NCI-H345 treated with DMSO at 0.1 percent for 48 hours (cell line): Measurements from ENCODE around the gene DLD.
"Not testable (repeated sequence)": the region's sequence is repeated elsewhere in the genome, so short reads cannot be mapped to it uniquely, and the experiment has no call there.

ENCODE experiments used
- DNase-seq: peaks from one replicate; lab custom pipeline; 2025; ENCODE audit not compliant: unreplicated experiment; lab: John Stamatoyannopoulos, UW

The DLD gene

GRCh38 chr7:107874605-107875446 is 16.2 kb upstream of the DLD start:
- DNase-seq = peak; percentile 54

DNA sequence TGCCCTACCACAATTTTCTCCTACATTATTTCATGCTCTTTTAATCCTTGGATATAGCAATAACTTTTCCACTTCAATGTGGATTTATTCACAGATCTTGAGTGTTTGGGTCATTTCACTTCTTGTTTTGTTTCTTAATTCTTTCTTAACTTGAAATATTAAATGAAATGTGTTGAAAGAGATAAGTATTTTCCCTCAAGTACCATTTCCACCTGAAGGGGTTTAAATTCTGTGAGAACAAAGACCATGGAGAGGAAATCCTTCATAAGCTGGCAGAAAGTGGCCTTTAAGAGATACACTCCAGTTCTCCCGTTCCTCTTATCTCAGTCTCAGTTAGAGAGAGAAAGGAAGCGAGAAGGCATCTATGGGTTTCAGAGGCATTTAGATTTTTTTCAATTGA is 14.1 kb upstream of the DLD start:
- no peak for DNase-seq

DNA sequence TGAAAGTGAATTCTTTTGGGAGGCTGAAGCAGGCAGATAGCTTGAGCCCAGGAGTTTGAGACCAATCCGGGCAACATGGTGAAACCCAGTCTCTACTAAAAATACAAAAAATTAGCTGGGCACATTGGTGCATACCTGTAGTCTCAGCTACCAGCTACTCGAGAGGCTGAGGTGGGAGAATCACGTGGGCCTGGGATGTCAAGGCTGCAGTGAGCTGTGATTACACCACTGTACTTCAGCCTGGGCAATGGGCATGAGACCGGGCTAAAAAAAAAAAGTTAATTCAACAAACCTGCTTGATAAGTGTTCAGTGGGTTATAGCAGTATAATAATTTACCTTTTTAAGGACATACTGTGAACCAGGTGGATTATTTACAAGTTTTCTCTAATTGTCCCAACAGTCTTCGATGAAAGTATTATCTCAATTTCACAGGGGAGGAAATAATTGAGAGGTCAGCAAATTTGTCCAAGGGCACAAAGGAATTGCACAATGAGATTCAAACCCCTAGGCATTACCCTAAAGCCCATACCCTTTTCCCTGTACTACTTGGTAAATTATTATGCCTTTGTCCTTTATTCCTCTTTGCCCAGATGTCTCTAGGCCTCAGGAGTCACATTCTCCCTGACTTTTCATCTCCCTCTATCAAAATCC is 13.1 kb upstream of the DLD start:
- no peak for DNase-seq

DNA sequence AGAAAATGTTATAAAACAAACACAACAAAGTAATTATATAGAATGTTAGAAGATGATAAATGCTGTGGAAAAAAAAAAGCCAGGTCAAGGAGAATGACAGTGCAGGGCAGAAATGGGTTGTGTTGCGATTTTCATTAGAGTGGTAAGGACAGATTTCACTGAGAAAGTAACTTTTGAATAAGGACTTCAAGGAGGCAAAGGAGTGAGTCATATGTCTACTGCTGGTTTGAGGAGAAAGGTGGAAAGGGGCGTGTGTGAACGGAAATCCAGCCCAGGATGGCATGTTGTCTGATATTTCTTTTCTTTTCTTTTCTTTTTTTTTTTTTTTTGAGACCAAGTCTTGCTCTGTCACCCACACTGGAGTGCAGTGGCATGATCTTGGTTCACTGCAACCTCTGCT is 12.3 kb upstream of the DLD start:
- no peak for DNase-seq

DNA sequence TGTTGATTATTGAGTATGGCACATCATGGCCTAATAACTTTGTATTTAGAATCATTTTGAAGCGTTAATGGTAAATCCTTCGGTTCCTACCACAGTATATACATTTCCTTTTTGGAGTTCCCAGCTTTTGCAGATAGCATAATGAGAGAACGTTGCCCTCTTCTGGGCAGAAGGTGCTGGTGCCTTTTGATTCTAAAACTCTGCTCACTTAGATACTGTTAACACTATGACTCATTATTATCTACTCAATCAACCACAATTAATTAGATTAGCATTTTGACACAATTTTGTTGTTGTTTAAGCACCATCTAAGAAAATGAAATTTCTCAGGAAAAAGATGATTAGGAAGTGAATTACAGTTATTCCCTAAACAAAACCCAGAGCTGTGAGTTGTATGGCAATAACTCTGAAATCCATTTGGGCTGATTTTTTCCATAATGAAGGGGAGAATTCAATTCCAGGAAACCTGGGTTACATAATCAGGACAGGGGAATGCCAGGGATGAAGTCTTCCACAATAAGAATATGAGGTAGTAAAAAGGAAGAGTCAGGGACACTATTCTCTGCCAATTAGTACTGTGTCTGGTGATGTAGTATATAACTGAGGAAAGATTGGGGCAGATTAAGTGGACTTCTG is 11.5 kb upstream of the DLD start:
- peak; percentile 56 for DNase-seq

GRCh38 chr7:107882766-107883165 is 8.2 kb upstream of the DLD start:
- DNase-seq = no peak

DNA sequence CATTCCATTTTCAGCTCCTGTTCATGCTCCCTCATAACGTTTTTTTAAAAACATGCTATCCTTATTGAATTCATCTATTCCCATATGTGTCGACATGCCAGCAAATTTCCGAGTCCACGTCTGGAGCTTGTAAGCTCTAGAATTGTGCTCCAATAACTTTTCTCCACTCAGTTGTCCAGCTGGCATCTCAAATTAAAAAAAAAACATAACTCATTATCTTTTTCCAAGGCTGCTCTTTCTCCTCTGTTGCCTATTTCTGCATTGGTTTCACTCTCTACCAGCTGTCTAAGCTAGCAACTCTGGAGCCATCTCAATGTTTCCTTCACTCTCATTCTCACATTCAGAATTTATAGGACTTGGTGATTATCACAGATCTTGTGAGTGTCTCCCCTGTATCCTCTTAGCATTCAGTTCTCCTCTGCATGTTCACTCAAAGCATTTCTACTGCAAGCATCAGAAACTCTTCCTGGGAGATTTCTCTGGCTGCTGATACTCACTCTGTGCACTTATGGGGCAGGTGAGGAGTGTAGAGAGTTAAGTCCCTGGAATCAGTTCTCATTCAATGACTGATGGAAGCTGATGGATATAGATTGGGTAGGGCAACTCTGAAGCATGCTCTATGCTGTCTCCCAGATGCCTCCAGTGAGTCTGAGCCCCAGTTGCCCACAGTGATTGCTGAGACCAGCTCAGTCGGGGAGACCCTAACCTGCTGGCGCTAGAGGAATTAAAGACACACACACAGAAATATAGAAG is 6.7 kb upstream of the DLD start:
- DNase-seq = no peak

DNA sequence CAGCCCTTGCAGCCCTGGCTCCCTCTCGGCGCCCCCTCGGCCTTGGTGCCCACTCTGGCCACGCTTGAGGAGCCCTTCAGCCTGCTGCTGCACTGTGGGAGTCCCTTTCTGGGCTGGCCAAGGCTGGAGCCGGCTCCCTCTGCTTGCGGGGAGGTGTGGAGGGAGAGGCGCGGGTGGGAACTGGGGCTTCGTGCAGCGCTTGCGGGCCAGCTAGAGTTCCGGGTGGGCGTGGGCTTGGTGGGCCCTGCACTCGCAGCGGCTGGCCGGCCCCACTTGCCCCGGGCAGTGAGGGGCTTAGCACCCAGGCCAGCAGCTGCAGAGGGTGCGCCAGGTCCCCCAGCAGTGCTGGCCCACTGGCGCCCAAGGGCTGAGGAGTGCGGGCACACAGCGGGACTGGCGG is 3.2 kb upstream of the DLD start:
- not testable (repeated sequence) for DNase-seq

GRCh38 chr7:107889992-107890391 is 991 bp upstream of the DLD start:
- DNase-seq = no peak

GRCh38 chr7:107890493-107890961 is 456 bp upstream of the DLD start:
- DNase-seq = no peak

- DNase-seq = no peak
These were observed 818 bp downstream of the DLD start for GRCh38 chr7:107891636-107892366.

- DNase-seq = not testable (repeated sequence)
These were observed 1.4 kb downstream of the DLD start for GRCh38 chr7:107892367-107892741.

GRCh38 chr7:107898997-107899594 is 8.1 kb downstream of the DLD start:
- DNase-seq = no peak

DNA sequence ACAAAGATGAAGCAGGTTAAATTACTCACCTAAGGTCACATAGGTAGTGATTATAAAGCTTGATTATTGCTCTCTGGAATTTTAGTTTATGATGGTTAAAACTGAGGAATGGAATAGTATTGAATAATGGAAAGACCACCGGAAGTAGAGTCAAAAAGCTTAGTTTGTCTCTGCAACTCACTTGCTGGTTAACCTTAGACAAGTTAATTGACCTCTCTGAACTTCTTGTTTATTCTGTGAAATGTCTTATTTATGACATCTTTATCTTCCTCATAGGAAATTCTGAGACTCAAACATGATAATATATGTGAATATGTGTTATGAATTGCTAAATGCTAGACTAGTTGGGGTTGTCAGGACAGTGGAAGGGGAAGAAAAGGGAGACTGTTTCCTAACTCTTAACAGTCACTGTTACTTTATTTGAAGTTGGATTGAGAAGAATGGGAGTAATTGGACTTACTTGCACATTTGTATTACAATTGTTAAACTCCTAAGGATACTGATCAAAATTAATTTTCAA is 9.6 kb downstream of the DLD start:
- no peak for DNase-seq

- DNase-seq = no peak
These were observed 11.4 kb downstream of the DLD start for GRCh38 chr7:107902381-107902780.

- DNase-seq = no peak
These were observed 16.8 kb downstream of the DLD start for GRCh38 chr7:107907790-107908189.

- no peak for DNase-seq
These were observed 18.5 kb downstream of the DLD start for GRCh38 chr7:107909445-107909844.

GRCh38 chr7:107911981-107912380 is 21.0 kb downstream of the DLD start:
- no peak for DNase-seq

DNA sequence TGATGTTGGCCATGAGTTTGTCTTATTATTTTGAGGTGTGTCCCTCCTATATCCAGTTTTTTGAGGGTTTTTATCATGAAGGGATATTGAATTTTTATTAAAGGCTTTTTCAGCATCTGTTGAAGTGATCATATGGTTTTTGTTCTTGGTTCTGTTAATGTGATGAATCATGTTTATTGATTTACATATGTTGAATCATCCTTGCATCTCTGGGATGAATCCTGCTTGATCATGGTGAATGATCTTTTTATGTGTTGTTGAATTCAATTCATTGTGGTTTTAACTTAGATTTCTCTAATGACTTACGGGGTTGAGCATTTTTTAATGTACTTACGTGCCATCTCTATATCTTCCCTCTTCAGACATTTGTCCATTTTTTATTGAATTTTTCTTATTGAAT is 22.9 kb downstream of the DLD start:
- no peak for DNase-seq

DNA sequence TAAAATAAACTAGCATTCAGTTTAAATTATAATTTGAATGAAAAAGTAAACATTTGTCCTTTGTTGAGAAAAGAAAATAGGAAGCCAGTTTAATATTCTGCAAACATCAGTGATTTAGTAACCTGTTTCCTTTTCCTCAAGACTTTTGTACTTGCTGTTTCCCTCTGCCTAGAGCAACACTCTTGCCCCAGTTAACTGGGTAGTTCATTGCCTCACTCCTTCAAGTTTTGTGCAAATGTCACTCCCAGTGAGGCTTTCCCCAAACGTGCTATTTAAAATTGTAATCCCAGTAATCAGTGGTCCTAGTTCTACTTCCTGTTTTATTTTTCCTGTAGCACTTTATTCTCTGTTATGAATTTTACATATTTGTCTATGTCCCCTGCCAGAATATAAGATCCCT is 23.8 kb downstream of the DLD start:
- no peak for DNase-seq
